ENCODE data around the gene HAVCR1.
"Not testable (repeated sequence)": the region's sequence is repeated elsewhere in the genome, so short reads cannot be mapped to it uniquely, and the experiment has no call there.

Gene HAVCR1

GRCh38 chr5:157046041-157046440 is 12.9 kb downstream of the HAVCR1 start:
- H3K4me3 ChIP-seq (ENCODE audit: insufficient read depth in 1 of 2, low read depth in 1 of 2, low read length in 2 of 2) = no peak overlapping the region
- H3K4me2 ChIP-seq (ENCODE audit: low read length, poor library complexity, severe bottlenecking) = no peak overlapping the region
- H3K9ac ChIP-seq (ENCODE audit: low read length) = no peak overlapping the region
- peak overlapping the region in 1 of 2 experiments; percentile 38 for H2BK12ac ChIP-seq (ENCODE audit: low read length in 2 of 2)
- no peak overlapping the region for H3K4ac ChIP-seq (ENCODE audit: low read depth in 1 of 2, low read length in 2 of 2)
- peaks cover 7% of the 10 kb centered on the region for H3K4me1 ChIP-seq (ENCODE audit: control insufficient read depth, insufficient read depth, low read depth, low read length)
- H2BK5ac ChIP-seq (ENCODE audit: low read depth, low read length, poor library complexity, severe bottlenecking) = peak overlapping the region; percentile 53
- no peak overlapping the region for H3K14ac ChIP-seq (ENCODE audit: low read length in 2 of 2)
- H4K91ac ChIP-seq (ENCODE audit: low read length) = no peak overlapping the region
- H2AK5ac ChIP-seq (ENCODE audit: low read length, severe bottlenecking) = peak overlapping the region; percentile 74
- H3K27me3 ChIP-seq (ENCODE audit: control insufficient read depth in 1 of 2, insufficient read depth in 1 of 2, low read length in 2 of 2) = no peaks in the 10 kb centered on the region
- peaks cover 2% of the 10 kb centered on the region for H3K79me1 ChIP-seq (replicated peaks; ENCODE audit: low read length, poor library complexity, severe bottlenecking)
- DNase-seq = peak; percentile 30
- H2BK120ac ChIP-seq (ENCODE audit: low read depth, low read length) = no peak overlapping the region
- H2AFZ ChIP-seq (ENCODE audit: low read depth, low read length) = no peak overlapping the region
- no peaks in the 10 kb centered on the region for H3K36me3 ChIP-seq (ENCODE audit: control insufficient read depth in 1 of 2, insufficient read depth in 2 of 2, low read depth in 1 of 2, low read length in 2 of 2)
- whole genome bisulfite sequencing = 94% methylated on average over 3 of the region's 3 CpGs
- no peak overlapping the region for H4K8ac ChIP-seq (ENCODE audit: low read length)
- no peaks in the 10 kb centered on the region for H3K9me3 ChIP-seq (ENCODE audit: control insufficient read depth, low read length)
- no peak overlapping the region for H3K23ac ChIP-seq (ENCODE audit: low read length in 2 of 2)
- H3K18ac ChIP-seq (ENCODE audit: low read depth in 1 of 2, low read length in 2 of 2) = no peak overlapping the region
- no peak overlapping the region for H2BK15ac ChIP-seq (ENCODE audit: low read depth, poor library complexity, severe bottlenecking)
- peak overlapping the region; percentile 90 for H3K27ac ChIP-seq (ENCODE audit: low read length, poor library complexity, severe bottlenecking)

GRCh38 chr5:157045601-157046000 is 13.3 kb downstream of the HAVCR1 start:
- no peak overlapping the region for H3K4me2 ChIP-seq (ENCODE audit: low read length, poor library complexity, severe bottlenecking)
- H3K79me1 ChIP-seq (replicated peaks; ENCODE audit: low read length, poor library complexity, severe bottlenecking) = peaks cover 2% of the 10 kb centered on the region
- no peak overlapping the region for H2BK15ac ChIP-seq (ENCODE audit: low read depth, poor library complexity, severe bottlenecking)
- H3K23ac ChIP-seq (ENCODE audit: low read length in 2 of 2) = no peak overlapping the region
- no peak overlapping the region for H3K18ac ChIP-seq (ENCODE audit: low read depth in 1 of 2, low read length in 2 of 2)
- DNase-seq = no peak
- no peaks in the 10 kb centered on the region for H3K9me3 ChIP-seq (ENCODE audit: control insufficient read depth, low read length)
- H4K91ac ChIP-seq (ENCODE audit: low read length) = no peak overlapping the region
- no peak overlapping the region for H2AFZ ChIP-seq (ENCODE audit: low read depth, low read length)
- H3K9ac ChIP-seq (ENCODE audit: low read length) = no peak overlapping the region
- no peak overlapping the region for H3K4ac ChIP-seq (ENCODE audit: low read depth in 1 of 2, low read length in 2 of 2)
- H2BK12ac ChIP-seq (ENCODE audit: low read length in 2 of 2) = no peak overlapping the region
- H2BK5ac ChIP-seq (ENCODE audit: low read depth, low read length, poor library complexity, severe bottlenecking) = peak overlapping the region; percentile 80
- H3K36me3 ChIP-seq (ENCODE audit: control insufficient read depth in 1 of 2, insufficient read depth in 2 of 2, low read depth in 1 of 2, low read length in 2 of 2) = peaks cover 0 to under 1% of the 10 kb centered on the region in 2 experiments
- H2BK120ac ChIP-seq (ENCODE audit: low read depth, low read length) = no peak overlapping the region
- peak overlapping the region; percentile 86 for H2AK5ac ChIP-seq (ENCODE audit: low read length, severe bottlenecking)
- peak overlapping the region; percentile 90 for H3K27ac ChIP-seq (ENCODE audit: low read length, poor library complexity, severe bottlenecking)
- H3K4me3 ChIP-seq (ENCODE audit: insufficient read depth in 1 of 2, low read depth in 1 of 2, low read length in 2 of 2) = no peak overlapping the region
- H3K4me1 ChIP-seq (ENCODE audit: control insufficient read depth, insufficient read depth, low read depth, low read length) = peaks cover 7% of the 10 kb centered on the region
- WGBS = 91% methylated on average over 3 of the region's 3 CpGs
- H4K8ac ChIP-seq (ENCODE audit: low read length) = no peak overlapping the region
- no peak overlapping the region for H3K14ac ChIP-seq (ENCODE audit: low read length in 2 of 2)
- no peaks in the 10 kb centered on the region for H3K27me3 ChIP-seq (ENCODE audit: control insufficient read depth in 1 of 2, insufficient read depth in 1 of 2, low read length in 2 of 2)

GRCh38 chr5:157038568-157039187 is 20.2 kb downstream of the HAVCR1 start:
- Histone ChIP-seq H3K23ac (ENCODE audit: low read length in 2 of 2) (no peak overlapping the region), H3K27me3 (ENCODE audit: control insufficient read depth in 1 of 2, insufficient read depth in 1 of 2, low read length in 2 of 2) (no peaks in the 10 kb centered on the region), H2BK15ac (ENCODE audit: low read depth, poor library complexity, severe bottlenecking) (no peak overlapping the region), H3K4me2 (ENCODE audit: low read length, poor library complexity, severe bottlenecking) (no peak overlapping the region), H2BK120ac (ENCODE audit: low read depth, low read length) (no peak overlapping the region), H2AK5ac (ENCODE audit: low read length, severe bottlenecking) (no peak overlapping the region), H3K4me1 (ENCODE audit: control insufficient read depth, insufficient read depth, low read depth, low read length) (peaks cover 5% of the 10 kb centered on the region), H3K18ac (ENCODE audit: low read depth in 1 of 2, low read length in 2 of 2) (no peak overlapping the region), H3K9ac (ENCODE audit: low read length) (no peak overlapping the region), H3K79me1 (replicated peaks; ENCODE audit: low read length, poor library complexity, severe bottlenecking) (peaks cover 2% of the 10 kb centered on the region), H3K27ac (ENCODE audit: low read length, poor library complexity, severe bottlenecking) (peak overlapping the region; percentile 56), H3K4ac (ENCODE audit: low read depth in 1 of 2, low read length in 2 of 2) (no peak overlapping the region), H2AFZ (ENCODE audit: low read depth, low read length) (no peak overlapping the region), H2BK12ac (ENCODE audit: low read length in 2 of 2) (no peak overlapping the region), H3K14ac (ENCODE audit: low read length in 2 of 2) (no peak overlapping the region), H4K8ac (ENCODE audit: low read length) (no peak overlapping the region), H3K4me3 (ENCODE audit: insufficient read depth in 1 of 2, low read depth in 1 of 2, low read length in 2 of 2) (no peak overlapping the region), H3K9me3 (ENCODE audit: control insufficient read depth, low read length) (no peaks in the 10 kb centered on the region), H4K91ac (ENCODE audit: low read length) (peak overlapping the region; percentile 21), H3K36me3 (ENCODE audit: control insufficient read depth in 1 of 2, insufficient read depth in 2 of 2, low read depth in 1 of 2, low read length in 2 of 2) (peaks cover 0 to 3% of the 10 kb centered on the region in 2 experiments), H2BK5ac (ENCODE audit: low read depth, low read length, poor library complexity, severe bottlenecking) (no peak overlapping the region)
- 73% methylated on average over 3 of the region's 5 CpGs for WGBS
- peak; percentile 48 for DNase-seq

- not testable (repeated sequence) for H3K9me3 ChIP-seq (ENCODE audit: control insufficient read depth, low read length); H2BK12ac ChIP-seq (ENCODE audit: low read length in 2 of 2); H3K4me1 ChIP-seq (ENCODE audit: control insufficient read depth, insufficient read depth, low read depth, low read length); H2BK120ac ChIP-seq (ENCODE audit: low read depth, low read length); H3K79me1 ChIP-seq (replicated peaks; ENCODE audit: low read length, poor library complexity, severe bottlenecking); H3K23ac ChIP-seq (ENCODE audit: low read length in 2 of 2); H3K14ac ChIP-seq (ENCODE audit: low read length in 2 of 2); H3K4me2 ChIP-seq (ENCODE audit: low read length, poor library complexity, severe bottlenecking); H3K9ac ChIP-seq (ENCODE audit: low read length); H3K4me3 ChIP-seq (ENCODE audit: insufficient read depth in 1 of 2, low read depth in 1 of 2, low read length in 2 of 2); H2BK15ac ChIP-seq (ENCODE audit: low read depth, poor library complexity, severe bottlenecking); H3K36me3 ChIP-seq (ENCODE audit: control insufficient read depth in 1 of 2, insufficient read depth in 2 of 2, low read depth in 1 of 2, low read length in 2 of 2); H3K4ac ChIP-seq (ENCODE audit: low read depth in 1 of 2, low read length in 2 of 2); H2AK5ac ChIP-seq (ENCODE audit: low read length, severe bottlenecking); H3K27me3 ChIP-seq (ENCODE audit: control insufficient read depth in 1 of 2, insufficient read depth in 1 of 2, low read length in 2 of 2); H2AFZ ChIP-seq (ENCODE audit: low read depth, low read length)
- Histone ChIP-seq H4K91ac (ENCODE audit: low read length) (peak overlapping the region; percentile 39), H3K18ac (ENCODE audit: low read depth in 1 of 2, low read length in 2 of 2) (peak overlapping the region; percentile 28 to 54), H2BK5ac (ENCODE audit: low read depth, low read length, poor library complexity, severe bottlenecking) (peak overlapping the region; percentile 81), H3K27ac (ENCODE audit: low read length, poor library complexity, severe bottlenecking) (peak overlapping the region; percentile 94), H4K8ac (ENCODE audit: low read length) (peak overlapping the region; percentile 54)
- DNase-seq = peak; percentile 43
- WGBS = 28% methylated on average over 16 of the region's 17 CpGs
Measured at GRCh38 chr5:157034106-157035072, 24.5 kb downstream of the HAVCR1 start.

All from mesenchymal stem cell (in vitro differentiated cells and primary cell).